Liver (tissue), 9 donors: ENCODE measurements around the gene B3GAT1. TPM values are rescaled to one million over a fixed set of nuclear protein-coding genes. Genes with fewer than 3 reads are reported as not detected.

Source experiments
- DNase-seq: peaks from one replicate; pipeline ENCODE4 v3.0.0-alpha.2; 2017; ENCODE audit warnings: low spot score
- H3K27ac ChIP-seq, 2 donors: one replicate each; pipeline ENCODE4 v1.7.0; 2013; ENCODE audit warnings: inconsistent platforms in 2 of 2, low read length in 2 of 2, control low read depth in 1 of 2, low read depth in 1 of 2, mild to moderate bottlenecking in 1 of 2
- H3K27me3 ChIP-seq, 4 donors: one replicate each; pipeline versions ENCODE4 v1.6.1 to v1.7.0; 2013; ENCODE audit warnings: low read length in 3 of 4, inconsistent platforms in 1 of 4, mild to moderate bottlenecking in 1 of 4, moderate library complexity in 1 of 4; ENCODE audit not compliant: control insufficient read depth in 4 of 4, insufficient read depth in 4 of 4
- H3K36me3 ChIP-seq, 4 donors: one replicate each; pipeline versions ENCODE4 v1.6.1 to v1.7.0; 2013; ENCODE audit warnings: low read length in 3 of 4, mild to moderate bottlenecking in 3 of 4, low read depth in 1 of 4, moderate library complexity in 1 of 4; ENCODE audit not compliant: control insufficient read depth in 4 of 4, insufficient read depth in 3 of 4
- H3K4me1 ChIP-seq, 4 donors: one replicate each; pipeline versions ENCODE4 v1.6.1 to v1.7.0; 2013; ENCODE audit warnings: low read length in 3 of 4, mild to moderate bottlenecking in 3 of 4, moderate library complexity in 1 of 4; ENCODE audit not compliant: control insufficient read depth in 4 of 4, insufficient read depth in 4 of 4
- H3K4me3 ChIP-seq, 3 donors: one replicate each; pipeline versions ENCODE4 v1.6.1 to v1.7.0; 2013; ENCODE audit warnings: low read length in 3 of 3, control low read depth in 1 of 3, low read depth in 1 of 3, mild to moderate bottlenecking in 1 of 3
- H3K9ac ChIP-seq, 2 donors: one replicate each; pipeline ENCODE4 v1.7.0; 2013; ENCODE audit warnings: low read length in 2 of 2, mild to moderate bottlenecking in 2 of 2, moderate library complexity in 2 of 2, control low read depth in 1 of 2, low read depth in 1 of 2
- H3K9me3 ChIP-seq, 4 donors: one replicate each; pipeline versions ENCODE4 v1.6.1 to v1.7.0; 2013; ENCODE audit warnings: low read length in 3 of 4; ENCODE audit not compliant: control insufficient read depth in 4 of 4
- ATF3 ChIP-seq: IDR thresholded peaks from 2 replicates; pipeline ENCODE4 v1.6.1; 2016; ENCODE audit warnings: antibody characterized with exemption
- CTCF ChIP-seq: fragments of 150-350 bp; IDR thresholded peaks from 2 replicates; pipeline ENCODE4 v1.5.1; 2017; ENCODE audit warnings: improper control_type of control experiment, low read depth, low read length; ENCODE audit not compliant: missing input control
- FOXA1 ChIP-seq: IDR thresholded peaks from 2 replicates; pipeline ENCODE4 v1.6.1; 2016; ENCODE audit warnings: antibody characterized with exemption
- FOXA2 ChIP-seq: IDR thresholded peaks from 2 replicates; pipeline ENCODE4 v1.6.1; 2016; ENCODE audit warnings: antibody characterized with exemption
- GABPA ChIP-seq, 2 donors: IDR thresholded peaks in 1 of 2; conservative IDR thresholded peaks in 1 of 2; 2 replicates each; pipeline ENCODE4 v1.6.1; 2016; ENCODE audit warnings: antibody characterized with exemption in 2 of 2, mild to moderate bottlenecking in 1 of 2, moderate library complexity in 1 of 2
- HNF4A ChIP-seq, 2 donors: conservative IDR thresholded peaks; 2 replicates each; pipeline ENCODE4 v1.6.1; 2016; ENCODE audit warnings: antibody characterized with exemption in 2 of 2, mild to moderate bottlenecking in 2 of 2
- HNF4G ChIP-seq: IDR thresholded peaks from 2 replicates; pipeline ENCODE4 v1.6.1; 2016; ENCODE audit warnings: antibody characterized with exemption
- JUND ChIP-seq, 2 donors: IDR thresholded peaks; 2 replicates each; pipeline ENCODE4 v1.6.1; 2016; ENCODE audit warnings: antibody characterized with exemption in 2 of 2
- MAX ChIP-seq: IDR thresholded peaks from 2 replicates; pipeline ENCODE4 v1.6.1; 2016; ENCODE audit warnings: antibody characterized with exemption
- NR2F2 ChIP-seq: IDR thresholded peaks from 2 replicates; pipeline ENCODE4 v1.6.1; 2016; ENCODE audit warnings: antibody characterized with exemption
- REST ChIP-seq: IDR thresholded peaks from 2 replicates; pipeline ENCODE4 v1.6.1; 2016; ENCODE audit warnings: antibody characterized with exemption, mild to moderate bottlenecking
- RXRA ChIP-seq, 2 donors: IDR thresholded peaks; 2 replicates each; pipeline ENCODE4 v1.6.1; 2017 to 2018; ENCODE audit warnings: antibody characterized with exemption in 2 of 2, mild to moderate bottlenecking in 1 of 2
- SP1 ChIP-seq: IDR thresholded peaks from 2 replicates; pipeline ENCODE4 v1.6.1; 2018; ENCODE audit warnings: antibody characterized with exemption, mild to moderate bottlenecking
- TAF1 ChIP-seq: conservative IDR thresholded peaks from 2 replicates; pipeline ENCODE4 v1.6.1; 2016; ENCODE audit warnings: antibody characterized with exemption, mild to moderate bottlenecking
- YY1 ChIP-seq: IDR thresholded peaks from 2 replicates; pipeline ENCODE4 v1.6.1; 2016; ENCODE audit warnings: antibody characterized with exemption, mild to moderate bottlenecking
- ZBTB33 ChIP-seq: IDR thresholded peaks from 2 replicates; pipeline ENCODE4 v1.6.1; 2016; ENCODE audit warnings: antibody characterized with exemption
- WGBS: extraction: QIAGEN DNeasy Blood & Tissue Kit; methylation state at CpG from one replicate; pipeline ENCODE4 v1.1.7; 2013; 5-methylcytosine and 5-hydroxymethylcytosine counted together
- polyA plus RNA-seq, 2 donors: library from polyadenylated mRNA; stranded (reverse) in 1 of 2; unstranded in 1 of 2; fragments of 200-250 nt in 1 of 2; fragments of >200 nt in 1 of 2; fragmentation: Nextera tagmentation in 1 of 2; extraction: Ambion mirVana in 1 of 2; gene quantifications; one replicate each; pipeline versions ENCODE4 v1.2.1 to v1.2.3, GENCODE V29; 2013 to 2015
- total RNA-seq, 2 donors: library from RNA; depleted of rRNA; stranded (reverse); fragments of >200 nt; gene quantifications; one replicate each; pipeline ENCODE4 v1.2.3, GENCODE V29; 2014
- donor health status: healthy.
- donor health status: healthy.
- donor health status: healthy.
- donor health status: healthy.
- donor health status: healthy.

Gene B3GAT1
- total and polyA plus RNA-seq, 4 donors, result 0.13 to 6.6 (median 0.25) TPM; not detected in 1

- peaks cover 3 to 7% (median 6%) of the 10 kb centered on the region in 4 donors for H3K9me3 ChIP-seq
- H3K27me3 ChIP-seq, result no peaks in the 10 kb centered on the region
- 82% methylated on average over 6 of the region's 6 CpGs for WGBS
- H3K4me1 ChIP-seq, result no peaks in the 10 kb centered on the region
- H3K36me3 ChIP-seq, result no peaks in the 10 kb centered on the region
- TF ChIP-seq YY1 (no peak), NR2F2 (no peak)
- H3K9ac ChIP-seq, result no peak overlapping the region
- DNase-seq, result no peak
- no peak overlapping the region for H3K27ac ChIP-seq
- H3K4me3 ChIP-seq, result no peak overlapping the region
These were observed 41.4 kb upstream of the B3GAT1 start for GRCh38 chr11:134453441-134453840.

- 90% methylated on average over 5 of the region's 5 CpGs for WGBS
- Histone ChIP-seq H3K9me3 (peaks cover under 1 to 7% (median 5%) of the 10 kb centered on the region in 4 donors), H3K9ac (no peak overlapping the region), H3K27me3 (no peaks in the 10 kb centered on the region), H3K36me3 (no peaks in the 10 kb centered on the region), H3K4me3 (no peak overlapping the region), H3K27ac (no peak overlapping the region), H3K4me1 (no peaks in the 10 kb centered on the region)
- no peak for DNase-seq
- no peak for TF ChIP-seq FOXA1
- no peak for TF ChIP-seq TAF1
- no peak for TF ChIP-seq HNF4G
- no peak for TF ChIP-seq ATF3
- TF ChIP-seq MAX, result no peak
- TF ChIP-seq SP1, result no peak
- no peak for TF ChIP-seq FOXA2
- TF ChIP-seq RXRA (IDR thresholded peaks at IDR 0.05), result no peak
- TF ChIP-seq JUND (IDR thresholded peaks at IDR 0.05), result no peak
- TF ChIP-seq CTCF, result no peak
- no peak for TF ChIP-seq ZBTB33
- no peak for TF ChIP-seq HNF4A (conservative IDR thresholded peaks at IDR 0.05)
- no peak for TF ChIP-seq GABPA (IDR thresholded peaks at IDR 0.05 in 1 of 2, conservative IDR thresholded peaks at IDR 0.05 in 1 of 2)
- no peak for TF ChIP-seq YY1
- TF ChIP-seq NR2F2, result no peak
- no peak for TF ChIP-seq REST
These were observed 40.8 kb upstream of the B3GAT1 start for GRCh38 chr11:134452838-134453155.
